ENCODE data around the gene CSN1S1. TPM values are rescaled to one million over a fixed set of nuclear protein-coding genes. Genes with fewer than 3 reads are reported as not detected.
A peak's percentile ranks its signal among the peaks of the same experiment; 100 is the strongest.

The CSN1S1 gene
- total RNA-seq, 1 experiment from 2014 or later: not detected

DNA sequence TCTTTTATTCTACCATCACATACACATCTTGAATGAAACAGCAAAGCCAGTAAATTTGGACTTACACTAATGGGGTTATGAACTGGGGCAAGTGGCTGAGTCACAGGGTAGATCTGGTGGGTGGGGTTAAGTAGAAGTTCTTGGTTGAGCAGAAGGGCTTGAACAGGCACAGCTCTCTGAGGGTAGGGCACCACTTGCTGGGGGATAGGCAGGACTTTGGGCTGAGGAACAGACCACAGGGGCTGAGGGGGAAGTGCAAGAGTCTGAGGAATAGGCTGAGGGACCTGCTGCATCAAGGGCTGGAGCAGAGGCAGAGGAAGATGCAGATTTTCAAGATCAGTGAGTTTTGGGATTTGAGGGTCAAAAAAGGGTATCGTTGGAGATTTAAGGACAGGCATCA is 26.3 kb downstream of the CSN1S1 start:
- peak in 1 of 2 experiments; percentile 8 for DNase-seq
- no peak overlapping the region for H3K4me3 ChIP-seq

DNA sequence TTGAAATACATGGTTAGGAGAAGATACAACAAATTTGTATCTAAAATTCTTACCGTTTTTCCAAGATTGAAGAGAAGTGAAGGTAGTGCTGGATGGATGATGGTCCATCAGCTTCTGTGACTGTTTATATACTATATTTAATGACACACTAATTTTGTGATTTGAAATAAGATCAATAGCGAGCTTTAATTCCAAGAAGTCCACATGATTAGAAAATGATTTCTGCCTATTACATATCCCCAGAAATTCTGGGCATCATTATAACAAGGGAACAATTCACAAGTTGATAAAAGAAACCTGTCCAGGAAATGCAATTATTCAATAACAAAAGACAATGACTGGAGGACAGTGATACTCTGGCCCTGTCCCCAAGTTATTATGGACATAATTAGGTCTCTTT is 34.8 kb downstream of the CSN1S1 start, which contains the start of gene CSN2:
Gene CSN2, minus strand, starts transcription at position 101 of the 400 bp plus-strand sequence. CDS start 4,733 bp downstream, outside the sequence.
- no peaks in the 10 kb centered on the region for H3K9me3 ChIP-seq (replicated peaks)

More for the DNA sequence above, 26.3 kb downstream of the CSN1S1 start:
- Histone ChIP-seq H3K9me3 (replicated peaks) (no peaks in the 10 kb centered on the region), H3K27ac (no peak overlapping the region), H3K4me1 (peaks cover 13% of the 10 kb centered on the region; the same call in 1 of the 2 replicates), H3K36me3 (no peaks in the 10 kb centered on the region), H3K27me3 (no peaks in the 10 kb centered on the region)

DNA sequence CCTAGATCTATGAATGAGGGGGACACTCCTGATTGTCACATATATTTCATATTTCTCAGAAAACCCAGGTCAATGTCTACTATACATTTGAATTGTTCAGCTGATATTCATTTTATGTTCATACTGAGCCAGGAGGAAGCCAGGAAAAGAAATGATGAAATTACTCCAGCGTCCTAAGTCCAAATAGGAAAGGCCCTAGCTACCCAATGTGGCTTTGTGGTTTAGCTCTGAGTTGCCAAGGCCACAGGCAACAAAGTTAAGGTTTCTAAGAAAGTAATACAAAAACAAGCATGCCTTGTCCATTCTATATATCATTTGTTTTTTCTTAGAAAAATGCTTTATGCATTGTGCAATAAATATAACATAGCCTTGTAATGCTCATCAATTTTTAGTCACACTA is 39.2 kb downstream of the CSN1S1 start:
- Histone ChIP-seq H3K36me3 (no peaks in the 10 kb centered on the region), H3K4me1 (no peaks in the 10 kb centered on the region), H3K27ac (no peak overlapping the region), H3K27me3 (no peaks in the 10 kb centered on the region), H3K9me3 (replicated peaks) (no peaks in the 10 kb centered on the region), H3K4me3 (no peak overlapping the region)
- no peak for DNase-seq

More for the DNA sequence above, 34.8 kb downstream of the CSN1S1 start, which contains the start of gene CSN2:
- no peak for DNase-seq
- Histone ChIP-seq H3K4me1 (no peaks in the 10 kb centered on the region), H3K4me3 (no peak within 1 kb of the TSS), H3K27me3 (no peaks in the 10 kb centered on the region), H3K36me3 (no peaks in the 10 kb centered on the region), H3K27ac (no peak within 1 kb of the TSS)

DNA sequence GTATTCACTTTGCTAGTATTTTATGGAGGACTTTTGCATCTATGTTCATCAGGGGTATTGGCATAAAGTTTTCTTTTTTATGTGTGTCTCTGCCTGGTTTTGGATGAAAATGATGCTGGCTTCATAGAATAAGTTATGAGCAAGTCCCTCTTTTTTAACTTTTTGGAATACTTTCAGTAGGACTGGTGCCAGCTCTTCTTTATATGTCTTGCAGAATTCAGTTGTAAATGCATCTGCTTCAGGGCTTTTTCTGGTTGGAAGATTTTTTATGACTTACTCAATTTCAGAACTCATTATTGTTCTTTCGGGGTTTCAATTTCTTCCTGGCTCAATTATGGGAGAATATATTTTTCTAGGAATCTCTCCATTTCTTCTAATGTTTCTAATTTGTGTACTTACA is 43.8 kb downstream of the CSN1S1 start:
- Histone ChIP-seq H3K4me3 (no peak overlapping the region), H3K9me3 (replicated peaks) (no peaks in the 10 kb centered on the region), H3K4me1 (no peaks in the 10 kb centered on the region), H3K27ac (no peak overlapping the region), H3K36me3 (no peaks in the 10 kb centered on the region), H3K27me3 (no peaks in the 10 kb centered on the region)
- no peak for DNase-seq

DNA sequence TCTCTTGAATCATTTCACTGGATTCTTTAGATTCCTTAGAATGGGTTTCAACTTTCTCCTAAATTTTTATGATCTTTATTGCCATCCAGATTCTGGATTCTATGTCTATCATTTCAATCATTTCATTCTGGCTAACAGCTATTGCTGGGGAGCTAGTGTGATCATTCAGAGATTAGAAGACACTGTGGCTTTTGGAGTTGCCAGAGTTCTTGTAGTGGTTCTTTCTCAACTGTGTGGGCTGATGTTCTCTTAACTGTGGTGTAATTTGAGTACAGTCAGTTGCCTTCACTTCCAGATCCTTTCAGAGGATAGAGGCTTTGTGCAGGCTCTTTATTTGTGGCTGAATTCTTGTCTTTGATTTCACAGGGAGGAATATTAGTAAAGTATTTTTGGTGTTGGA is 46.7 kb downstream of the CSN1S1 start:
- no peak overlapping the region for H3K27ac ChIP-seq
- no peak overlapping the region for H3K4me3 ChIP-seq
- DNase-seq: no peak
- H3K9me3 ChIP-seq (replicated peaks): no peaks in the 10 kb centered on the region
- no peaks in the 10 kb centered on the region for H3K36me3 ChIP-seq
- no peaks in the 10 kb centered on the region for H3K27me3 ChIP-seq
- H3K4me1 ChIP-seq: no peaks in the 10 kb centered on the region

DNA sequence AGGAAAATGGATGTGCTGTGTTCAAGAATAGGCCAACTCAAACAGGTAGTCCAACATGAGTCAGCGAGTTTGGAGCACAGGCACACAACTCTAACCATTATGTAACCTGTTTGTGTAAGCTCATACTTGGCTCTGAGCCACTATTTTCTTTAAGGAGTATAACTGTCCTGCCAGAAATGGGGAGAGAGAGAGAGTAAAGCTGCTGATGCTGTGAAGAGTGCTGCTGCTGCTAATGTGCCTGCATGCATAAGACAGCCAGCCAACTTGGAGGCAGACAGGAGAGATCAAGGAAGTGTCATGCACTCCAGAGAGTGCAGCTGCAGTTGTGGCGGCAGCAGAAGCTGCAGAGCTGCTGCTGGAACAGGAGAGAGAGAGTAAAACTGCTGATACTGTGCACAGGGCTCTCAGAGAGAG is 53.2 kb downstream of the CSN1S1 start:
- no peaks in the 10 kb centered on the region for H3K4me1 ChIP-seq
- no peak overlapping the region for H3K27ac ChIP-seq
- no peak overlapping the region for H3K4me3 ChIP-seq
- no peaks in the 10 kb centered on the region for H3K9me3 ChIP-seq (replicated peaks)
- H3K27me3 ChIP-seq: no peaks in the 10 kb centered on the region
- H3K36me3 ChIP-seq: no peaks in the 10 kb centered on the region
- peak in 1 of 2 experiments; percentile 20 for DNase-seq

DNA sequence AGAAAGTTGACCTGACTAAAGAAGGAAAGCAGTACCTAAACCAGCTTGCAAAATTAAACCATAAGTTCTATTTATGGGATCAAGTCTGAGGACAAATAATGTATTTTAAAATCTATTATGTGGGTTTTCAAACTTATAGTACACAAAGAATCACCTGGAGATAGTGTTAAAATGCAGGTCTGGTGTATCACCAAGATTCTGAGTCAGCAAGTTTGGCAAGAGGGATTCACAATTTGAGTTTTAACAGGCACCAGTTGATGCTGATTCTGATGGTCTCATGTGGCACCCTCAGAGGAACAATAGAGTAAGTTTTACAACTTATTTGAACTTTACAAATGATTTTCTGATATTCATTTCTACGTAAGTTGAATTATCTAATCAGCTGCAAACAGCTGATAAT is 55.8 kb downstream of the CSN1S1 start:
- no peaks in the 10 kb centered on the region for H3K4me1 ChIP-seq
- no peaks in the 10 kb centered on the region for H3K36me3 ChIP-seq
- H3K9me3 ChIP-seq (replicated peaks): no peaks in the 10 kb centered on the region
- no peak for DNase-seq
- H3K27me3 ChIP-seq: no peaks in the 10 kb centered on the region
- no peak overlapping the region for H3K27ac ChIP-seq
- H3K4me3 ChIP-seq: no peak overlapping the region

DNA sequence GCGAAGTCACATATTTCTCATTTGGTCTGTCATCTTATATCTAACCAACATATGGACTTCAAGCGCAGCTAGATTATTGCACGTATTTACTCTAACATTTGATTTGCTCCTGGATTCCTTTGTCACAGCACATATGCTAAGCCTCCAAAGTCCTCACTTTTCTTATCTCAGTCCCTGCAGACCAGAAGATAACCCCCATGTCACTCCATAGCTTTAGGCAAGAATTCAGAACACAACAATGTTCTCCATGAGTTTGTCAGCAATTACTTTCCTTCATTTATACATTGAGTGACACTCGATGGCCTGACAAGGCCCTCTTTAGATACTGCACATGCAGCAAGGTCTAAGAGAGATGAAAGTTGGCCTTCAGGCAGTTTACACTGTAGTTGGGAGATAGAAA is 60.1 kb downstream of the CSN1S1 start:
- H3K27me3 ChIP-seq: no peaks in the 10 kb centered on the region

DNA sequence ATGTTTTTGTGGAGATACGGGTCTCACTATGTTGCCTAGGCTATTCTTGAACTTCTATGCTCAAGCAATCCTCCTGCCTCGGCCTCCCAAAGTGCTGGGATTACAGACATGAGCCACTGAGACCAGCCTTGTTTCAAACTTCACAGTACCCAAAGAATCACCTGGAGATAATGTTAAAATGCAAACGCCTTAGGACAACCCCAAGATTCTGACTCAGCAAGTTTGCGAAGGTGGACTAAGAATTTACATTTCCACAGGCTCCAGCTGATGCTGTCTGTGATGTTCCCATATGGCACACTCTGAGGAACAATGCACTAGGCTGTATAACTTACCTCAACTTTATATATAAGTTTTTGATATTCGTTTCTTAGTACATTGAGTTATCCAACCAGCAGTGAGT is 63.9 kb downstream of the CSN1S1 start:
- Histone ChIP-seq H3K9me3 (replicated peaks) (no peaks in the 10 kb centered on the region), H3K27ac (no peak overlapping the region), H3K27me3 (no peaks in the 10 kb centered on the region), H3K36me3 (no peaks in the 10 kb centered on the region), H3K4me1 (peaks cover 4% of the 10 kb centered on the region), H3K4me3 (no peak overlapping the region)
- no peak for DNase-seq

More for the DNA sequence above, 60.1 kb downstream of the CSN1S1 start:
- Histone ChIP-seq H3K4me3 (no peak overlapping the region), H3K36me3 (no peaks in the 10 kb centered on the region), H3K27ac (no peak overlapping the region), H3K9me3 (replicated peaks) (no peaks in the 10 kb centered on the region), H3K4me1 (peaks cover 4% of the 10 kb centered on the region)
- no peak for DNase-seq

DNA sequence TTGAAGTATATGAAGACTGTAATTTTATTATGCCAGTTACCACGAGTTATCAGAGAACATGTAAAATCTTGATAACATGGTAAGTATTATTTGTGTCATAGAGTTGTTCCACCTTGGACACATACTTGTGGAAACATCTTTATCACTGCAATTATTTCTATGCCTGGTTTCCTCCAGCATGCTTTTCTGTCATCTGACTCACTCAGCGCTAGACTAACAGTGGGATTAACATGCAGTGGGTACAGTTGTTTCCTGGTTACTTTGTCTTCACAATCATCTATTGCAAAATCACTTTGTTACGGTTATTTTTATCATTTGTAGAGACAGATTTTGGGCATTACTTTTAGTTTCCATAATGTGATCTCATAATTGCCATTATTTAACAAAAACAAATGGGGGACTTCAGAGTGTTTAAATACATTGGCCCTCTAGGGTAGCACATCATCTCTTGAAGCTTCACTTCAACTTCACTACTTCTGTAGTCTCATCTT is 64.7 kb downstream of the CSN1S1 start, which contains the start of gene STATH:
Gene STATH, plus strand, starts transcription at position 441 of the 491 bp plus-strand sequence. CDS start 2,472 bp downstream, outside the sequence.
- Histone ChIP-seq H3K36me3 (no peaks in the 10 kb centered on the region), H3K27ac (no peak within 1 kb of the TSS), H3K27me3 (no peaks in the 10 kb centered on the region), H3K9me3 (replicated peaks) (no peaks in the 10 kb centered on the region), H3K4me1 (peaks cover 4% of the 10 kb centered on the region), H3K4me3 (no peak within 1 kb of the TSS)
- peak in 1 of 2 experiments; percentile 22 for DNase-seq

Other genes with a start within 250 kb of the CSN1S1 start
- 0.02 and 0.28 TPM in 2 replicates for gene SULT1B1, start 170.4 kb upstream of the CSN1S1 start, total RNA-seq (2014; rRNA removed; shearing (Covaris generic))
- not detected in 2 replicates for gene SULT1E1, start 70.9 kb upstream of the CSN1S1 start, total RNA-seq (2014; rRNA removed; shearing (Covaris generic))
- gene CSN2, start 34.7 kb downstream of the CSN1S1 start, total RNA-seq (2014; rRNA removed; shearing (Covaris generic)): 0.13 TPM in 1 of 2 replicates, not detected in the other
- 6.3 and 6.8 TPM in 2 replicates for gene STATH, start 64.9 kb downstream of the CSN1S1 start, total RNA-seq (2014; rRNA removed; shearing (Covaris generic))
- gene HTN3, start 97.4 kb downstream of the CSN1S1 start, total RNA-seq (2014; rRNA removed; shearing (Covaris generic)): 0.36 TPM in 1 of 2 replicates, not detected in the other
- gene HTN1, start 119.4 kb downstream of the CSN1S1 start, total RNA-seq (2014; rRNA removed; shearing (Covaris generic)): not detected in 2 replicates
- not detected in 2 replicates for gene PRR27, start 223.2 kb downstream of the CSN1S1 start, total RNA-seq (2014; rRNA removed; shearing (Covaris generic))

Measured in SJCRH30 (cell line).